Esophagus (tissue), 2 donors: Measurements from ENCODE around the gene ERVH48-1. TPM values are rescaled to one million over a fixed set of nuclear protein-coding genes. Genes with fewer than 3 reads are reported as not detected.
A peak's percentile ranks its signal among the peaks of the same experiment; 100 is the strongest.
"Not testable (repeated sequence)": the region's sequence is repeated elsewhere in the genome, so short reads cannot be mapped to it uniquely, and the experiment has no call there.

Source experiments
- H3K27ac ChIP-seq, 2 donors: one replicate each; pipeline ENCODE4 v1.5.1; 2013; ENCODE audit warnings: low read depth in 2 of 2, mild to moderate bottlenecking in 2 of 2, inconsistent platforms in 1 of 2, low read length in 1 of 2, moderate library complexity in 1 of 2
- H3K27me3 ChIP-seq, 2 donors: one replicate each; pipeline ENCODE4 v1.6.1; 2013; ENCODE audit warnings: low read length in 2 of 2, control low read depth in 1 of 2, mild to moderate bottlenecking in 1 of 2; ENCODE audit not compliant: insufficient read depth in 2 of 2, control insufficient read depth in 1 of 2
- H3K36me3 ChIP-seq, 2 donors: one replicate each; pipeline ENCODE4 v1.6.1; 2013; ENCODE audit warnings: low read length in 1 of 2; ENCODE audit not compliant: control insufficient read depth in 2 of 2, insufficient read depth in 2 of 2
- H3K4me1 ChIP-seq, 2 donors: one replicate each; pipeline ENCODE4 v1.6.1; 2013; ENCODE audit warnings: low read length in 1 of 2; ENCODE audit not compliant: control insufficient read depth in 2 of 2, insufficient read depth in 2 of 2
- H3K4me3 ChIP-seq, 2 donors: one replicate each; pipeline ENCODE4 v1.5.1; 2013; ENCODE audit warnings: low read length in 2 of 2, mild to moderate bottlenecking in 2 of 2, low read depth in 1 of 2, moderate library complexity in 1 of 2
- H3K9me3 ChIP-seq, 2 donors: one replicate each; pipeline ENCODE4 v1.6.1; 2013; ENCODE audit warnings: mild to moderate bottlenecking in 2 of 2, low read depth in 1 of 2, low read length in 1 of 2, moderate library complexity in 1 of 2; ENCODE audit not compliant: control insufficient read depth in 2 of 2, insufficient read depth in 1 of 2
- WGBS, 2 donors: extraction: QIAGEN DNeasy Blood & Tissue Kit; methylation state at CpG; one replicate each; pipeline ENCODE4 v1.1.7; 2013; 5-methylcytosine and 5-hydroxymethylcytosine counted together
- polyA plus RNA-seq, 2 donors: library from polyadenylated mRNA; stranded (reverse); fragments of 200-250 nt; gene quantifications; one replicate each; pipeline ENCODE4 v1.2.3, GENCODE V29; 2013
- donor health status: healthy with polysubstance abuse.
- donor health status: Bipolar disorder and iron deficiency.

Gene ERVH48-1
- polyA plus RNA-seq, 2 donors: 0.01 TPM; not detected in 1

- Histone ChIP-seq H3K4me1 (no peaks in the 10 kb centered on the region), H3K27me3 (no peaks in the 10 kb centered on the region), H3K36me3 (no peaks in the 10 kb centered on the region), H3K9me3 (no peaks in the 10 kb centered on the region), H3K4me3 (no peak overlapping the region), H3K27ac (no peak overlapping the region)
- 91 to 96% methylated on average over 13 of the region's 13 CpGs for WGBS, 2 donors
Observed at GRCh38 chr21:42964546-42965210, 39.2 kb upstream of the ERVH48-1 start.

- 85 to 86% methylated on average over 9 of the region's 9 CpGs for WGBS, 2 donors
- Histone ChIP-seq H3K4me3 (no peak overlapping the region), H3K27me3 (no peaks in the 10 kb centered on the region), H3K9me3 (no peaks in the 10 kb centered on the region), H3K36me3 (no peaks in the 10 kb centered on the region), H3K27ac (no peak overlapping the region), H3K4me1 (no peaks in the 10 kb centered on the region)
Observed at GRCh38 chr21:42964086-42964485, 38.7 kb upstream of the ERVH48-1 start.

DNA sequence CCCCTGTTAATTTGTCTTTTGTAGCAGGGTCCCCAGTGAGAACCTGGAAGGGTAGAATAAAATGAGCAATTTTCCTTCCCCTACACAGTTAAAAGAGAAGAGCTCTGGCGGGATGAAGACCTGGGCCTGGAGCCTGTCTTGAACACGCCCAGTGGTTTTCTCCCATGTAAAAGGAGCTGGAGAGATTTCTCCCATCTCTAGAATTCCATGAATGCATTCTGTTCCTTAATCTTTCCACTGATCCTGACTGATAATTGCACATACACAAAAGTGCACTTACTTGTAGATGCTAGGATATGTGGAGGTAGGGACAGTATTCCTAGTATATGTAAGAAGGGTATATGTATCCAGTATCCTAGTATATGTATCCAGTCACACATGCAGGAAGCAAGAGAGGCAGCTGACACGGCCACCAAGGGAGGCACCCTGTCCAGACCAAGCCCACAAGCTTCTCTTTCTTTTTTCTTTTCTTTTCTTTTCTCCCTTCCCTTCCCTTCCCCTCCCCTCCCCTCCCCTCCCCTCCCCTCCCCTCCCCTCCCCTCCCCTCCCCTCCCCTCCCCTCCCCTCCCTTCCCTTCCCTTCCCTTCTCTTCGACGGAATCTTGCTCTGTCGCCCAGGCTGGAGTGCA lies 37.1 kb upstream of the ERVH48-1 start:
- no peak overlapping the region for H3K27ac ChIP-seq
- H3K4me1 ChIP-seq: no peaks in the 10 kb centered on the region
- WGBS, 2 donors: 77% methylated on average over 3 to 6 of the region's 6 CpGs

DNA sequence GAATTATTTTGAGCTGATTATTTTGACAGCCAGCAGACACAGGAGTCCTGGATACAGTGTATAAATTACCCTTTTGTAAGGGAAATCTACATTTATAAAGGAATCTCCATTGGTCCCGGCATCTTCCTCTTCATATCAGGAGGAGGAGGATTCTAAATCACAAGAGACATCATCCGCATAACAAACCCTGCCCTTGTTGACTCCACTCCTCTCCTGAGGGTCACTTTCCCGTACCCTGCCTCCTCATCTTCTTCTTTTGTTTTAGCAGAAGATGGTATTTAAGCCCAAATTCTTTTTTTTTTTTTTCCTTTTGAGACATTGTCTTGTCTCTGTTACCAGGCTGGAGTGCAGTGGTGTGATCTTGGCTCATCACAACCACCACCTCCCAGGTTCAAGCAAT lies 34.3 kb upstream of the ERVH48-1 start:
- Histone ChIP-seq H3K27ac (no peak overlapping the region), H3K36me3 (no peaks in the 10 kb centered on the region), H3K4me1 (no peaks in the 10 kb centered on the region), H3K9me3 (no peaks in the 10 kb centered on the region), H3K27me3 (no peaks in the 10 kb centered on the region), H3K4me3 (no peak overlapping the region)
- 88 to 89% methylated on average over 3 of the region's 3 CpGs for WGBS, 2 donors

More for the DNA sequence above, 37.1 kb upstream of the ERVH48-1 start:
- no peak overlapping the region for H3K4me3 ChIP-seq
- no peaks in the 10 kb centered on the region for H3K9me3 ChIP-seq
- H3K27me3 ChIP-seq: no peaks in the 10 kb centered on the region
- H3K36me3 ChIP-seq: no peaks in the 10 kb centered on the region

- H3K9me3 ChIP-seq, H3K27ac ChIP-seq: not testable (repeated sequence)
- 69 to 73% methylated on average over 6 of the region's 6 CpGs for WGBS, 2 donors
Observed at GRCh38 chr21:42958122-42958521, 32.7 kb upstream of the ERVH48-1 start.

DNA sequence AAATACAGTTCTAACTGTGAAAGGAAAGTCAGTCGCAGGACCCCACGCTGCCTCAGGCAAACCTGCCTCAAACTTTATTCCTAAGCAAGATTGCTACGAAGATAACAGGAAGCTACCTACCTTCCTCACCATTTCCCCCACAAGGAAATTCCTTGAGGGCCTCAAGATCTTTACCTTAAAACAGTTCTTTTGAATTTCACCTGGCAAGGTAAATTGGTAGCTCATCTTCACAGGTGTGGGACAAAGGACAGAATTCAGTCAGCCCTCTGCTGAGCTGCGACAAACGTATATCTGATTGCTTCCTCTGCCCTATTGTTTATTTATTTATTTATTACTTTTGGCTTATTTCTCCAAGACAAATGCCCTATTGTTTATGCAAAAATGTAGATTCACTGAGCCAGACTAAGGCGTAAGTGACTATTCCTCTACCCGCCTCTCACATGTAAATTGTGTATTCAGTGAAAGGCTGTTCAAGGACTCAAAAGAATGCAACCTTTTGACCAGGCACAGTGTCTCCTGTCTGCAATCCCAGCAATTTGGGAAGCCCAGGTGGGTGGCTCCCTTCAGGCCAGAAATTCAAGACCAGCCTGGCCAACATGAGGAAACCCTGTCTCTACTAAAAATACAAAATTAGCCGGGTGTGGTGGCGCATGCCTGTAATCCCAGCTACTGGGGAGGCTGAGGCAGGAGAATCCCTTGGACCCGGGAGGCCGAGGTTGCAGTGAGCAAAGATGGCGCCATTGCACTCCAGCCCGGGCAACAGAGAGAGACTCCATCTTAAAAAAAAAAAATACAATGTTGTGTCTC lies 31.6 kb upstream of the ERVH48-1 start:
- H3K9me3 ChIP-seq: no peaks in the 10 kb centered on the region
- no peaks in the 10 kb centered on the region for H3K4me1 ChIP-seq
- no peaks in the 10 kb centered on the region for H3K27me3 ChIP-seq
- 83 to 87% methylated on average over 13 of the region's 13 CpGs for whole genome bisulfite sequencing, 2 donors
- no peaks in the 10 kb centered on the region for H3K36me3 ChIP-seq
- no peak overlapping the region for H3K27ac ChIP-seq
- no peak overlapping the region for H3K4me3 ChIP-seq

More at GRCh38 chr21:42958122-42958521, 32.7 kb upstream of the ERVH48-1 start:
- not testable (repeated sequence) for H3K4me3 ChIP-seq, H3K27me3 ChIP-seq, H3K4me1 ChIP-seq, H3K36me3 ChIP-seq

- H3K27ac ChIP-seq, H3K27me3 ChIP-seq, H3K9me3 ChIP-seq, H3K4me1 ChIP-seq, H3K36me3 ChIP-seq, H3K4me3 ChIP-seq: not testable (repeated sequence)
- WGBS, 2 donors: 91 to 95% methylated on average over 9 of the region's 9 CpGs
Observed at GRCh38 chr21:42951193-42951592, 25.8 kb upstream of the ERVH48-1 start.

GRCh38 chr21:42949094-42949755 lies 23.8 kb upstream of the ERVH48-1 start:
- H3K9me3 ChIP-seq: not testable (repeated sequence)
- peak overlapping the region; percentile 78 to 90 for H3K27ac ChIP-seq
- 48 to 60% methylated on average over 13 of the region's 13 CpGs for WGBS, 2 donors

GRCh38 chr21:42942244-42942643 lies 16.8 kb upstream of the ERVH48-1 start:
- Histone ChIP-seq H3K27ac (no peak overlapping the region), H3K36me3 (no peaks in the 10 kb centered on the region), H3K4me1 (no peaks in the 10 kb centered on the region), H3K9me3 (no peaks in the 10 kb centered on the region), H3K27me3 (no peaks in the 10 kb centered on the region), H3K4me3 (no peak overlapping the region)
- WGBS, 2 donors: 48 to 60% methylated on average over 6 of the region's 6 CpGs

More at GRCh38 chr21:42949094-42949755, 23.8 kb upstream of the ERVH48-1 start:
- H3K27me3 ChIP-seq, H3K36me3 ChIP-seq, H3K4me3 ChIP-seq, H3K4me1 ChIP-seq: not testable (repeated sequence)
